GM23338 (cell line): ENCODE measurements around the gene B4GALT4. TPM values are rescaled to one million over a fixed set of nuclear protein-coding genes. Genes with fewer than 3 reads are reported as not detected.

Experiments used
- ATAC-seq: fragments of 200-7000 bp; cut with Tn5 transposase; 3 replicates; pipeline ENCODE4 v1.9.1; 2020
- DNase-seq: peaks from one replicate; pipeline ENCODE4 v3.0.0-alpha.2; 2015; ENCODE audit warnings: low spot score
- H2AFZ ChIP-seq: fragments of 200-600 bp; sonication (generic); 2 replicates; pipeline ENCODE4 v1.8.0; 2016; ENCODE audit warnings: antibody characterized with exemption, mild to moderate bottlenecking, moderate library complexity
- H3F3A ChIP-seq: fragments of 200-600 bp; sonication (generic); replicated peaks from 2 replicates; pipeline ENCODE4 v1.8.0; 2017; ENCODE audit warnings: antibody characterized with exemption, mixed run types, low read depth
- H3K27ac ChIP-seq: fragments of 200-600 bp; sonication (generic); 2 replicates; pipeline ENCODE4 v1.6.1; 2016; ENCODE audit warnings: low read depth
- H3K27me3 ChIP-seq: fragments of 200-600 bp; sonication (generic); 2 replicates; pipeline ENCODE4 v1.8.0; 2016; ENCODE audit warnings: mild to moderate bottlenecking, mixed run types, moderate library complexity; ENCODE audit not compliant: insufficient read depth
- H3K36me3 ChIP-seq: fragments of 200-600 bp; sonication (generic); 2 replicates; pipeline ENCODE4 v1.8.0; 2016; ENCODE audit warnings: mild to moderate bottlenecking; ENCODE audit not compliant: insufficient read depth
- H3K4me1 ChIP-seq: fragments of 200-600 bp; sonication (generic); 2 replicates; pipeline ENCODE4 v1.8.0; 2016; ENCODE audit warnings: mild to moderate bottlenecking, moderate library complexity; ENCODE audit not compliant: insufficient read depth
- H3K4me2 ChIP-seq: fragments of 200-600 bp; sonication (generic); 2 replicates; pipeline ENCODE4 v1.7.1; 2017; ENCODE audit warnings: mixed run types
- H3K4me3 ChIP-seq: fragments of 200-600 bp; sonication (generic); 2 replicates; pipeline ENCODE4 v1.6.1; 2016; ENCODE audit warnings: mixed run types
- H3K79me2 ChIP-seq: fragments of 200-600 bp; sonication (generic); replicated peaks from 2 replicates; pipeline ENCODE4 v1.8.0; 2017; ENCODE audit warnings: mild to moderate bottlenecking; ENCODE audit not compliant: insufficient read depth
- H3K9me2 ChIP-seq: fragments of 200-600 bp; sonication (generic); 2 replicates; pipeline ENCODE4 v1.8.0; 2017; ENCODE audit not compliant: insufficient read depth
- H4K20me1 ChIP-seq: fragments of 200-600 bp; sonication (generic); replicated peaks from 2 replicates; pipeline ENCODE4 v1.8.0; 2017; ENCODE audit warnings: mild to moderate bottlenecking; ENCODE audit not compliant: insufficient read depth
- H3K27ac Mint-ChIP-seq: 2 replicates; pipeline ENCODE4 v1.8.0; 2020; ENCODE audit warnings: inconsistent platforms, mild to moderate bottlenecking, moderate library complexity, mixed read lengths
- H3K27me3 Mint-ChIP-seq: 3 replicates; pipeline ENCODE4 v1.8.0; 2022; ENCODE audit warnings: low read depth, mild to moderate bottlenecking, moderate library complexity, mixed read lengths, inconsistent platforms; ENCODE audit not compliant: insufficient read depth, poor library complexity
- H3K36me3 Mint-ChIP-seq: 3 replicates; pipeline ENCODE4 v1.8.0; 2021; ENCODE audit warnings: low read depth, mild to moderate bottlenecking, inconsistent platforms, moderate library complexity, mixed read lengths
- H3K4me1 Mint-ChIP-seq: 3 replicates; pipeline ENCODE4 v1.8.0; 2020; ENCODE audit warnings: mild to moderate bottlenecking, inconsistent platforms, mixed read lengths
- H3K4me3 Mint-ChIP-seq: 3 replicates; pipeline ENCODE4 v1.8.0; 2021; ENCODE audit warnings: moderate library complexity, mild to moderate bottlenecking, inconsistent platforms, mixed read lengths
- H3K9me3 Mint-ChIP-seq: 3 replicates; pipeline ENCODE4 v1.8.0; 2020; ENCODE audit warnings: moderate library complexity, mild to moderate bottlenecking, inconsistent platforms, mixed read lengths
- CREB1 ChIP-seq: fragments of 250-450 bp; sonication (Bioruptor Pico); IDR thresholded peaks from 2 replicates; pipeline ENCODE4 v1.5.0; 2020; ENCODE audit warnings: low read depth, mild to moderate bottlenecking, moderate library complexity
- CTCF ChIP-seq, 2 experiments: fragments of 200-600 bp in 1 of 2; sonication (generic) in 1 of 2; conservative IDR thresholded peaks; 2 replicates each; pipeline versions ENCODE4 v1.5.1 to v1.6.1; 2016 to 2017; ENCODE audit warnings: antibody characterized with exemption in 2 of 2, low read depth in 2 of 2, mild to moderate bottlenecking in 2 of 2, moderate library complexity in 1 of 2
- ETS1 ChIP-seq: IDR thresholded peaks from 2 replicates; pipeline ENCODE4 v1.6.1; 2016; ENCODE audit warnings: antibody characterized with exemption
- EZH2phosphoT487 ChIP-seq: fragments of 200-600 bp; sonication (generic); IDR thresholded peaks from one replicate; pipeline ENCODE4 v1.8.1; 2018; ENCODE audit warnings: antibody characterized with exemption; ENCODE audit not compliant: unreplicated experiment
- JUNB ChIP-seq: IDR thresholded peaks from one replicate; pipeline ENCODE4 v1.6.1; 2016; ENCODE audit warnings: antibody characterized with exemption; ENCODE audit not compliant: unreplicated experiment
- NANOG ChIP-seq: IDR thresholded peaks from 2 replicates; pipeline ENCODE4 v1.6.1; 2016; ENCODE audit warnings: antibody characterized with exemption, borderline replicate concordance
- POLR2AphosphoS5 ChIP-seq: IDR thresholded peaks from 2 replicates; pipeline ENCODE4 v1.6.1; 2016; ENCODE audit warnings: antibody characterized with exemption, low read depth
- STAT1 ChIP-seq: IDR thresholded peaks from one replicate; pipeline ENCODE4 v1.6.1; 2016; ENCODE audit warnings: antibody characterized with exemption; ENCODE audit not compliant: unreplicated experiment
- ZNF114 ChIP-seq: fragments of 250-450 bp; sonication (Bioruptor Pico); IDR thresholded peaks from 2 replicates; pipeline ENCODE4 v1.5.0; 2020; ENCODE audit warnings: mild to moderate bottlenecking, moderate library complexity
- ZNF331 ChIP-seq: fragments of 250-450 bp; sonication (Bioruptor Pico); IDR thresholded peaks from 2 replicates; pipeline ENCODE4 v1.5.0; 2020; ENCODE audit warnings: low read depth, mild to moderate bottlenecking, moderate library complexity
- ZNF462 ChIP-seq: fragments of 250-450 bp; sonication (Bioruptor Pico); IDR thresholded peaks from 2 replicates; pipeline ENCODE4 v1.5.0; 2020; ENCODE audit warnings: mild to moderate bottlenecking, moderate library complexity
- polyA plus RNA-seq: library from polyadenylated mRNA; unstranded; fragments of >200 nt; fragmentation: Nextera tagmentation; extraction: Ambion mirVana; gene quantifications from 2 replicates; pipeline ENCODE4 v1.2.1, GENCODE V29; 2016
- total RNA-seq: library from RNA; depleted of rRNA; stranded (reverse); fragments of >200 nt; shearing (Covaris generic); gene quantifications from 2 replicates; pipeline ENCODE4 v1.2.3, GENCODE V29; 2014

Gene B4GALT4
- total and polyA plus RNA-seq, 2 experiments from 2014 or later, result 38.3 to 45.3 TPM

GRCh38 chr3:119230745-119231144 lies 9.9 kb downstream of the B4GALT4 start:
- peaks cover 67% of the 10 kb centered on the region for H3K36me3 ChIP-seq
- no peak for TF ChIP-seq ZNF462
- no peak for TF ChIP-seq CTCF (conservative IDR thresholded peaks at IDR 0.05; ENCODE audit: low read depth in 2 of 2)
- H3K4me3 ChIP-seq, result no peak overlapping the region
- no peaks in the 10 kb centered on the region for H3K27me3 Mint-ChIP-seq
- no peaks in the 10 kb centered on the region for H3K4me1 ChIP-seq
- ATAC-seq (no peak), DNase-seq (no peak)
- no peak overlapping the region for H3K27ac Mint-ChIP-seq
- H3F3A ChIP-seq, result no peaks in the 10 kb centered on the region; the same call in 1 of the 2 replicates
- peaks cover 8% of the 10 kb centered on the region; the same call in 1 of the 2 replicates for H4K20me1 ChIP-seq
- no peak overlapping the region for H3K4me2 ChIP-seq
- H3K79me2 ChIP-seq, result peaks cover 37% of the 10 kb centered on the region
- H3K4me3 Mint-ChIP-seq, result no peak overlapping the region
- no peaks in the 10 kb centered on the region for H3K9me3 Mint-ChIP-seq
- H3K27ac ChIP-seq, result no peak overlapping the region
- H3K36me3 Mint-ChIP-seq, result peaks cover 70% of the 10 kb centered on the region
- no peaks in the 10 kb centered on the region for H3K27me3 ChIP-seq
- H3K4me1 Mint-ChIP-seq, result peaks cover 2% of the 10 kb centered on the region; the same call in 1 of the 3 replicates
- no peaks in the 10 kb centered on the region for H3K9me2 ChIP-seq
- no peak overlapping the region for H2AFZ ChIP-seq

GRCh38 chr3:119230071-119230470 lies 10.6 kb downstream of the B4GALT4 start:
- Mint-ChIP-seq H3K4me3 (no peak overlapping the region), H3K27me3 (no peaks in the 10 kb centered on the region), H3K4me1 (peaks cover 2% of the 10 kb centered on the region; the same call in 1 of the 3 replicates), H3K27ac (no peak overlapping the region), H3K36me3 (peaks cover 63% of the 10 kb centered on the region), H3K9me3 (no peaks in the 10 kb centered on the region)
- DNase-seq (no peak), ATAC-seq (no peak)
- Histone ChIP-seq H3K79me2 (peaks cover 32% of the 10 kb centered on the region), H2AFZ (no peak overlapping the region), H3K4me1 (no peaks in the 10 kb centered on the region), H3K4me2 (no peak overlapping the region), H3K9me2 (no peaks in the 10 kb centered on the region), H3K27ac (no peak overlapping the region), H3K4me3 (no peak overlapping the region), H3K27me3 (no peaks in the 10 kb centered on the region), H3K36me3 (peaks cover 70% of the 10 kb centered on the region), H3F3A (no peaks in the 10 kb centered on the region), H4K20me1 (peaks cover 8% of the 10 kb centered on the region)
- no peak for TF ChIP-seq JUNB
- TF ChIP-seq STAT1, result no peak
- no peak for TF ChIP-seq POLR2AphosphoS5
- no peak for TF ChIP-seq EZH2phosphoT487
- no peak for TF ChIP-seq ZNF331
- TF ChIP-seq CTCF (conservative IDR thresholded peaks at IDR 0.05; ENCODE audit: low read depth in 2 of 2), result no peak
- no peak for TF ChIP-seq CREB1
- TF ChIP-seq ZNF114 (CRISPR knock-in tag), result no peak
- TF ChIP-seq NANOG, result no peak
- TF ChIP-seq ETS1, result no peak
